Ecto neural progenitor cell (in vitro differentiated cells): ENCODE results near the gene LAPTM5.

ENCODE experiments used
- DNase-seq: peaks from one replicate; pipeline ENCODE4 v3.0.0-alpha.2; 2018; ENCODE audit warnings: low spot score

The LAPTM5 gene

GRCh38 chr1:30787266-30787665 lies 29.7 kb upstream of the LAPTM5 start:
- no peak for DNase-seq

GRCh38 chr1:30786264-30786991 lies 28.9 kb upstream of the LAPTM5 start:
- peak; percentile 75 for DNase-seq

GRCh38 chr1:30785714-30786113 lies 28.1 kb upstream of the LAPTM5 start:
- DNase-seq = no peak

- no peak for DNase-seq
These were observed 27.6 kb upstream of the LAPTM5 start for GRCh38 chr1:30785181-30785580.

- no peak for DNase-seq
These were observed 25.8 kb upstream of the LAPTM5 start for GRCh38 chr1:30783256-30783915.

- peak; percentile 89 for DNase-seq
These were observed 25.0 kb upstream of the LAPTM5 start for GRCh38 chr1:30782361-30783255.

- DNase-seq = no peak
These were observed 24.3 kb upstream of the LAPTM5 start for GRCh38 chr1:30781906-30782305.

- no peak for DNase-seq
These were observed 22.8 kb upstream of the LAPTM5 start for GRCh38 chr1:30780409-30780808.

GRCh38 chr1:30779294-30780071 lies 21.9 kb upstream of the LAPTM5 start:
- peak; percentile 96 for DNase-seq

- no peak for DNase-seq
These were observed 21.4 kb upstream of the LAPTM5 start for GRCh38 chr1:30778979-30779293.

- DNase-seq = no peak
These were observed 20.8 kb upstream of the LAPTM5 start for GRCh38 chr1:30778154-30778978.

GRCh38 chr1:30777904-30778153 lies 20.3 kb upstream of the LAPTM5 start:
- DNase-seq = no peak

- no peak for DNase-seq
These were observed 19.7 kb upstream of the LAPTM5 start for GRCh38 chr1:30777060-30777903.

- DNase-seq = no peak
These were observed 18.8 kb upstream of the LAPTM5 start for GRCh38 chr1:30776097-30777059.

GRCh38 chr1:30775433-30775975 lies 17.9 kb upstream of the LAPTM5 start:
- no peak for DNase-seq

- no peak for DNase-seq
These were observed 17.2 kb upstream of the LAPTM5 start for GRCh38 chr1:30774550-30775432.

- DNase-seq = no peak
These were observed 16.3 kb upstream of the LAPTM5 start for GRCh38 chr1:30773722-30774358.

- DNase-seq = no peak
These were observed 13.4 kb upstream of the LAPTM5 start for GRCh38 chr1:30771005-30771404.
